HepG2 (cell line): ENCODE measurements around the gene VPS52. TPM values are rescaled to one million over a fixed set of nuclear protein-coding genes. Genes with fewer than 3 reads are reported as not detected.

Experiments used
- AHR ChIP-seq: IDR thresholded peaks from 2 replicates; pipeline ENCODE4 v1.6.1; 2018; ENCODE audit warnings: missing genetic modification reagents, missing compliant biosample characterization
- KLF9 ChIP-seq: IDR thresholded peaks from 2 replicates; pipeline ENCODE4 v1.6.1; 2016; ENCODE audit warnings: low read depth
- NFE2 ChIP-seq: sonication (generic); formaldehyde crosslinking; IDR thresholded peaks from 2 replicates; pipeline ENCODE4 v1.4.0; 2020; ENCODE audit warnings: missing genetic modification reagents
- NR2F2 ChIP-seq: IDR thresholded peaks from 2 replicates; pipeline ENCODE4 v1.6.1; 2012; ENCODE audit warnings: low read depth, inconsistent platforms, borderline replicate concordance
- POGZ ChIP-seq: sonication (generic); formaldehyde crosslinking; IDR thresholded peaks from 2 replicates; pipeline ENCODE4 v1.4.0; 2020; ENCODE audit warnings: mild to moderate bottlenecking, missing genetic modification reagents
- RBM22 ChIP-seq: fragments of 200-400 bp; formaldehyde crosslinking; optimal IDR thresholded peaks from 2 replicates; pipeline ENCODE3; 2017; ENCODE audit warnings: mild to moderate bottlenecking, low read length, moderate library complexity
- RFX3 ChIP-seq: IDR thresholded peaks from 2 replicates; pipeline ENCODE4 v1.6.1; 2016; ENCODE audit warnings: missing biosample characterization, missing genetic modification reagents
- SETDB1 ChIP-seq: sonication (generic); formaldehyde crosslinking; IDR thresholded peaks from 2 replicates; pipeline ENCODE4 v1.5.1; 2020; ENCODE audit warnings: missing genetic modification reagents, mild to moderate bottlenecking, borderline replicate concordance
- ZNF101 ChIP-seq: sonication (generic); formaldehyde crosslinking; IDR thresholded peaks from 2 replicates; pipeline ENCODE4 v1.4.0; 2020; ENCODE audit warnings: mild to moderate bottlenecking, low read depth, missing genetic modification reagents, borderline replicate concordance
- ZNF563 ChIP-seq: sonication (generic); formaldehyde crosslinking; IDR thresholded peaks from 2 replicates; pipeline ENCODE4 v1.8.0; 2022; ENCODE audit warnings: mild to moderate bottlenecking, moderate library complexity, missing genetic modification reagents
- ZNF564 ChIP-seq: sonication (generic); formaldehyde crosslinking; IDR thresholded peaks from 2 replicates; pipeline ENCODE4 v1.8.1; 2023; ENCODE audit warnings: mild to moderate bottlenecking, missing genetic modification reagents
- ZNF616 ChIP-seq: sonication (generic); formaldehyde crosslinking; IDR thresholded peaks from 2 replicates; pipeline ENCODE4 v1.5.0; 2020; ENCODE audit warnings: low read depth, mild to moderate bottlenecking, missing genetic modification reagents
- ZNF777 ChIP-seq: sonication (generic); formaldehyde crosslinking; IDR thresholded peaks from 2 replicates; pipeline ENCODE4 v1.4.0; 2020; ENCODE audit warnings: missing genetic modification reagents
- ZNF790 ChIP-seq: sonication (generic); formaldehyde crosslinking; IDR thresholded peaks from 2 replicates; pipeline ENCODE4 v1.8.0; 2022; ENCODE audit warnings: missing genetic modification reagents, mild to moderate bottlenecking, borderline replicate concordance
- ZNF850 ChIP-seq: sonication (generic); formaldehyde crosslinking; conservative IDR thresholded peaks from 2 replicates; pipeline ENCODE4 v1.9.0; 2021; ENCODE audit warnings: mild to moderate bottlenecking, missing genetic modification reagents
- polyA plus RNA-seq, 8 experiments: library from polyadenylated mRNA; depleted of rRNA in 3 of 8; stranded (reverse) in 7 of 8; unstranded in 1 of 8; fragments of >200 nt; fragmentation: Illumina TruSeq in 4 of 8; extraction: Trizol in 4 of 8; gene quantifications; 2 replicates each; pipeline versions ENCODE4 v1.2.1 to v1.2.3, GENCODE V29; 2011 to 2016; ENCODE audit warnings: low read depth in 4 of 8, missing spikeins in 1 of 8, mixed read lengths in 1 of 8; ENCODE audit not compliant: insufficient read depth in 1 of 8
- total RNA-seq, 5 experiments: library from RNA; depleted of rRNA; stranded (reverse); fragments of >200 nt; fragmentation: Illumina TruSeq; extraction: Trizol; gene quantifications; 2 replicates each; pipeline ENCODE4 v1.2.3, GENCODE V29; 2016; ENCODE audit warnings: low read depth in 1 of 5
- TF ChIP-seq, protein P1 (sequence below): sonication (generic); formaldehyde crosslinking; IDR thresholded peaks from 2 replicates; pipeline ENCODE4 v1.5.1; 2020; ENCODE audit warnings: mild to moderate bottlenecking, missing genetic modification reagents, moderate library complexity
- TF ChIP-seq, protein P2 (sequence below): sonication (generic); formaldehyde crosslinking; IDR thresholded peaks from 2 replicates; pipeline ENCODE4 v1.5.0; 2020; ENCODE audit warnings: missing genetic modification reagents, mild to moderate bottlenecking, borderline replicate concordance
- TF ChIP-seq, protein P3 (sequence below): sonication (generic); formaldehyde crosslinking; IDR thresholded peaks from 2 replicates; pipeline ENCODE4 v1.4.0; 2020; ENCODE audit warnings: mild to moderate bottlenecking, missing genetic modification reagents
- TF ChIP-seq, protein P4 (sequence below): sonication (generic); formaldehyde crosslinking; IDR thresholded peaks from 2 replicates; pipeline ENCODE4 v1.8.0; 2022; ENCODE audit warnings: mild to moderate bottlenecking, missing genetic modification reagents
- TF ChIP-seq, protein P5 (sequence below): sonication (generic); formaldehyde crosslinking; IDR thresholded peaks from 2 replicates; pipeline ENCODE4 v1.4.0; 2020; ENCODE audit warnings: mild to moderate bottlenecking, missing genetic modification reagents

The VPS52 gene
- total and polyA plus RNA-seq, 2 of the 13 experiments (the other 11 are each of a cell fraction or from before 2014, with no cell fraction given), result 48.9 to 85.5 TPM

DNA sequence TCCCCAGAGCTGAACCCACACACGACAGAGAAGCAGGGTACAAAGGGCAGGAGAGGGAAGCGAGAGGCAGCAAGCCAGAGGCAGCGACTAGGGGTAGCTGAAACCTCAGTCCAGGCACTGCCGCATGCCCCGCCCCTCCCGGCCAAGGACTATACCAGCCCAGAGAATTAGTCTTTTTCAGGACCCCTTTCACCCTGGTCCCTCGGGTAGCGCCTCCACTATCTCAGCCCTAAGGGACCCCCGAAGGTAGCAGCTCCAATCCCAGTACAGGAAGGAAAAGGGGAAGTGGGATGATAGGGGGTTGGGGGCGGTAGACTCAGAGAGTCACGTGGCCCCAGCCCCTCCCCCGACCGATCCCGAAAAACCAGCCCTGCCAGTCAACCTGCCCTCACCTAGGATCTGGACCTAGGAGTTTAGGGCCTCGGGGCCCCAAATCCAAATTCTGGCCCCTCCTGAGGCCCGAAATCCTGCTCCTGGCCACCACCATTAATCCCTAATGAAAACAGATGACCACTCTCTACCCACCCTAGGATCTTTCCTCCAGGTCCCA is 25.8 kb upstream of the VPS52 start (continued):
- TF ChIP-seq ZNF790 (no peak), SETDB1 (CRISPR knock-in tag) (no peak), ZNF101 (CRISPR knock-in tag) (no peak), ZNF564 (CRISPR knock-in tag) (no peak), NR2F2 (no peak), AHR (CRISPR knock-in tag) (no peak), ZNF616 (CRISPR knock-in tag) (no peak), ZNF777 (CRISPR knock-in tag) (no peak), ZNF563 (CRISPR knock-in tag) (no peak), NFE2 (no peak), KLF9 (no peak), ZNF850 (CRISPR knock-in tag) (no peak), RFX3 (CRISPR knock-in tag) (no peak), POGZ (CRISPR knock-in tag) (no peak), RBM22 (no peak)
- TF ChIP-seq, protein P1, sequence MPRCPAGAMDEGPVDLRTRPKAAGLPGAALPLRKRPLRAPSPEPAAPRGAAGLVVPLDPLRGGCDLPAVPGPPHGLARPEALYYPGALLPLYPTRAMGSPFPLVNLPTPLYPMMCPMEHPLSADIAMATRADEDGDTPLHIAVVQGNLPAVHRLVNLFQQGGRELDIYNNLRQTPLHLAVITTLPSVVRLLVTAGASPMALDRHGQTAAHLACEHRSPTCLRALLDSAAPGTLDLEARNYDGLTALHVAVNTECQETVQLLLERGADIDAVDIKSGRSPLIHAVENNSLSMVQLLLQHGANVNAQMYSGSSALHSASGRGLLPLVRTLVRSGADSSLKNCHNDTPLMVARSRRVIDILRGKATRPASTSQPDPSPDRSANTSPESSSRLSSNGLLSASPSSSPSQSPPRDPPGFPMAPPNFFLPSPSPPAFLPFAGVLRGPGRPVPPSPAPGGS, result no peak
- TF ChIP-seq, protein P2, sequence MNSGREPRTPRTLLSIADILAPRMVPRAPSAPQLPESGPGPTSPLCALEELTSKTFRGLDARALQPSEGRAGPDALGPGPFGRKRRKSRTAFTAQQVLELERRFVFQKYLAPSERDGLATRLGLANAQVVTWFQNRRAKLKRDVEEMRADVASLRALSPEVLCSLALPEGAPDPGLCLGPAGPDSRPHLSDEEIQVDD (CRISPR knock-in tag), result no peak
- TF ChIP-seq, protein P3, sequence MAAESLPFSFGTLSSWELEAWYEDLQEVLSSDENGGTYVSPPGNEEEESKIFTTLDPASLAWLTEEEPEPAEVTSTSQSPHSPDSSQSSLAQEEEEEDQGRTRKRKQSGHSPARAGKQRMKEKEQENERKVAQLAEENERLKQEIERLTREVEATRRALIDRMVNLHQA, result no peak
- TF ChIP-seq, protein P4, sequence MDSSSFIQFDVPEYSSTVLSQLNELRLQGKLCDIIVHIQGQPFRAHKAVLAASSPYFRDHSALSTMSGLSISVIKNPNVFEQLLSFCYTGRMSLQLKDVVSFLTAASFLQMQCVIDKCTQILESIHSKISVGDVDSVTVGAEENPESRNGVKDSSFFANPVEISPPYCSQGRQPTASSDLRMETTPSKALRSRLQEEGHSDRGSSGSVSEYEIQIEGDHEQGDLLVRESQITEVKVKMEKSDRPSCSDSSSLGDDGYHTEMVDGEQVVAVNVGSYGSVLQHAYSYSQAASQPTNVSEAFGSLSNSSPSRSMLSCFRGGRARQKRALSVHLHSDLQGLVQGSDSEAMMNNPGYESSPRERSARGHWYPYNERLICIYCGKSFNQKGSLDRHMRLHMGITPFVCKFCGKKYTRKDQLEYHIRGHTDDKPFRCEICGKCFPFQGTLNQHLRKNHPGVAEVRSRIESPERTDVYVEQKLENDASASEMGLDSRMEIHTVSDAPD (CRISPR knock-in tag), result no peak
- TF ChIP-seq, protein P5, sequence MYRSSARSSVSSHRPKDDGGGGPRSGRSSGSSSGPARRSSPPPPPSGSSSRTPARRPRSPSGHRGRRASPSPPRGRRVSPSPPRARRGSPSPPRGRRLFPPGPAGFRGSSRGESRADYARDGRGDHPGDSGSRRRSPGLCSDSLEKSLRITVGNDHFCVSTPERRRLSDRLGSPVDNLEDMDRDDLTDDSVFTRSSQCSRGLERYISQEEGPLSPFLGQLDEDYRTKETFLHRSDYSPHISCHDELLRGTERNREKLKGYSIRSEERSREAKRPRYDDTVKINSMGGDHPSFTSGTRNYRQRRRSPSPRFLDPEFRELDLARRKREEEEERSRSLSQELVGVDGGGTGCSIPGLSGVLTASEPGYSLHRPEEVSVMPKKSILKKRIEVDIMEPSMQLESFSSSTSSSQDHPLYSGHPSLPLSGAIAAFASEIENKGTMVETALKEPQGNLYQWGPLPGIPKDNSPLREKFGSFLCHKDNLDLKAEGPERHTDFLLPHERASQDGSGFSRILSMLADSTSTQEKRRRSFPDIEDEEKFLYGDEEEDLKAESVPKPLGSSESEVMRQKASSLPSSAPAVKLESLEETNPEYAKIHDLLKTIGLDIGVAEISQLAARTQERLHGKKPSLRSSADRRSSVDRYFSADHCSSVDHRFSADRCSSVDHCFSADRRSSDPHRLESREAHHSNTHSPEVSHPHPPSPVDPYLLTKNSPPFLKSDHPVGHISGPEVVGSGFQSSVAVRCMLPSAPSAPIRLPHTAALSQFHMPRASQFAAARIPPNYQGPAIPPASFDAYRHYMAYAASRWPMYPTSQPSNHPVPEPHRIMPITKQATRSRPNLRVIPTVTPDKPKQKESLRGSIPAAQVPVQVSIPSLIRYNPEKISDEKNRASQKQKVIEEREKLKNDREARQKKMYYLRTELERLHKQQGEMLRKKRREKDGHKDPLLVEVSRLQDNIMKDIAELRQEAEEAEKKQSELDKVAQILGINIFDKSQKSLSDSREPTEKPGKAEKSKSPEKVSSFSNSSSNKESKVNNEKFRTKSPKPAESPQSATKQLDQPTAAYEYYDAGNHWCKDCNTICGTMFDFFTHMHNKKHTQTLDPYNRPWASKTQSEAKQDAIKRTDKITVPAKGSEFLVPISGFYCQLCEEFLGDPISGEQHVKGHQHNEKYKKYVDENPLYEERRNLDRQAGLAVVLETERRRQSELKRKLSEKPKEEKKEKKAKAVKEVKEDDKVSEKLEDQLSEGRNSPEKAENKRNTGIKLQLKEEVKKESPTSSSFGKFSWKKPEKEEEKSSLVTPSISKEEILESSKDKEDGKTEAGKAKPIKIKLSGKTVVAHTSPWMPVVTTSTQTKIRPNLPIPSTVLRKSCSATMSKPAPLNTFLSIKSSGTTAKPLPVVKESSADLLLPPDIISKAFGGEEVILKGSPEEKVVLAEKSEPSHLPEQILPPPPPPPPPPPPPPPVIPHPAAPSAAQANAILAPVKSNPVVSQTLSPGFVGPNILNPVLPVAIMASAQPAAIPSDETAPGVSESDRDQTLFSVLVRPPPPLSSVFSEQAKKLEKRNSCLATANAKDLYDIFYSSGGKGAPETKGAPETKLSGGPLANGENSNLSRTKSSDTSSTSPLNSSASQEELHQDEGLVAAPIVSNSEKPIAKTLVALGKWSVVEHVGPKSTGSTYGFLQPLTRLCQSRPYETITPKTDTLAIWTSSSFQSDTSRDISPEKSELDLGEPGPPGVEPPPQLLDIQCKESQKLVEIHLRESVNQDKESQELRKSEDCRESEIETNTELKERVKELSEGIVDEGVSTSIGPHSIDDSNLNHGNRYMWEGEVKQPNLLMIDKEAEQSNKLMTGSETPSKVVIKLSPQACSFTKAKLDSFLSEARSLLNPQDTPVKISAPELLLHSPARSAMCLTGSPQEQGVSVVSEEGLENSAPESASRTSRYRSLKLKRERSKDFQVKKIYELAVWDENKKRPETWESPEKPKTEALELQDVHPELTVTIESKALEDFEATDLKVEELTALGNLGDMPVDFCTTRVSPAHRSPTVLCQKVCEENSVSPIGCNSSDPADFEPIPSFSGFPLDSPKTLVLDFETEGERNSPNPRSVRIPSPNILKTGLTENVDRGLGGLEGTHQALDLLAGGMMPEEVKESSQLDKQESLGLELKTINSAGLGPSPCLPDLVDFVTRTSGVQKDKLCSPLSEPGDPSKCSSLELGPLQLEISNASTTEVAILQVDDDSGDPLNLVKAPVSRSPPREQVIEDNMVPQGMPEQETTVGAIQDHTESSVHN (CRISPR knock-in tag), result no peak
